Measurements from ENCODE around the gene ALDH1L1. TPM values are rescaled to one million over a fixed set of nuclear protein-coding genes. Genes with fewer than 3 reads are reported as not detected.
A peak's percentile ranks its signal among the peaks of the same experiment; 100 is the strongest.

ALDH1L1 gene
- polyA plus RNA-seq (ENCODE audit: insufficient read length) = 0.70 TPM

- DNase-seq = peak; percentile 26
These were observed at the start of gene ALDH1L1 for GRCh38 chr3:126180477-126181397. ALDH1L1 (minus strand) TSS chr3:126180586; CDS start chr3:126160979, 19,607 bp downstream.

GRCh38 chr3:126226374-126226773, 46.0 kb upstream of the ALDH1L1 start:
- DNase-seq = no peak

- no peak for DNase-seq
These were observed 36.0 kb upstream of the ALDH1L1 start for GRCh38 chr3:126216416-126216815.

- DNase-seq = peak; percentile 15
These were observed 33.1 kb upstream of the ALDH1L1 start for GRCh38 chr3:126213379-126214028.

GRCh38 chr3:126212620-126213378, 32.4 kb upstream of the ALDH1L1 start:
- DNase-seq = peak; percentile 71

- no peak for DNase-seq
These were observed 31.8 kb upstream of the ALDH1L1 start for GRCh38 chr3:126212250-126212619.

GRCh38 chr3:126211569-126211968, 31.2 kb upstream of the ALDH1L1 start:
- no peak for DNase-seq

GRCh38 chr3:126210606-126211005, 30.2 kb upstream of the ALDH1L1 start:
- no peak for DNase-seq

GRCh38 chr3:126209741-126210140, 29.4 kb upstream of the ALDH1L1 start:
- no peak for DNase-seq

GRCh38 chr3:126208606-126209256, 28.3 kb upstream of the ALDH1L1 start:
- DNase-seq = peak; percentile 25

- DNase-seq = no peak
These were observed 27.8 kb upstream of the ALDH1L1 start for GRCh38 chr3:126208182-126208581.

- DNase-seq = no peak
These were observed 26.8 kb upstream of the ALDH1L1 start for GRCh38 chr3:126207166-126207565.

GRCh38 chr3:126205717-126206655, 25.6 kb upstream of the ALDH1L1 start:
- DNase-seq = no peak

GRCh38 chr3:126202680-126203079, 22.3 kb upstream of the ALDH1L1 start:
- no peak for DNase-seq

GRCh38 chr3:126202276-126202675, 21.9 kb upstream of the ALDH1L1 start:
- DNase-seq = no peak

GRCh38 chr3:126201168-126201567, 20.8 kb upstream of the ALDH1L1 start:
- no peak for DNase-seq

- DNase-seq = no peak
These were observed 20.1 kb upstream of the ALDH1L1 start for GRCh38 chr3:126200534-126200933.

- DNase-seq = no peak
These were observed 18.9 kb upstream of the ALDH1L1 start for GRCh38 chr3:126199256-126199655.

- DNase-seq = peak; percentile 25
These were observed 17.6 kb upstream of the ALDH1L1 start for GRCh38 chr3:126197854-126198584.

GRCh38 chr3:126197343-126197742, 17.0 kb upstream of the ALDH1L1 start:
- no peak for DNase-seq

All from hindlimb muscle (tissue), 1 donor.